Measurements from ENCODE around the gene HCAR2. TPM values are rescaled to one million over a fixed set of nuclear protein-coding genes. Genes with fewer than 3 reads are reported as not detected.

Gene HCAR2
- total and polyA plus RNA-seq, 2 donors (not counting 1 experiment from before 2014, with no cell fraction given): 0.82 TPM; not detected in 1

DNA sequence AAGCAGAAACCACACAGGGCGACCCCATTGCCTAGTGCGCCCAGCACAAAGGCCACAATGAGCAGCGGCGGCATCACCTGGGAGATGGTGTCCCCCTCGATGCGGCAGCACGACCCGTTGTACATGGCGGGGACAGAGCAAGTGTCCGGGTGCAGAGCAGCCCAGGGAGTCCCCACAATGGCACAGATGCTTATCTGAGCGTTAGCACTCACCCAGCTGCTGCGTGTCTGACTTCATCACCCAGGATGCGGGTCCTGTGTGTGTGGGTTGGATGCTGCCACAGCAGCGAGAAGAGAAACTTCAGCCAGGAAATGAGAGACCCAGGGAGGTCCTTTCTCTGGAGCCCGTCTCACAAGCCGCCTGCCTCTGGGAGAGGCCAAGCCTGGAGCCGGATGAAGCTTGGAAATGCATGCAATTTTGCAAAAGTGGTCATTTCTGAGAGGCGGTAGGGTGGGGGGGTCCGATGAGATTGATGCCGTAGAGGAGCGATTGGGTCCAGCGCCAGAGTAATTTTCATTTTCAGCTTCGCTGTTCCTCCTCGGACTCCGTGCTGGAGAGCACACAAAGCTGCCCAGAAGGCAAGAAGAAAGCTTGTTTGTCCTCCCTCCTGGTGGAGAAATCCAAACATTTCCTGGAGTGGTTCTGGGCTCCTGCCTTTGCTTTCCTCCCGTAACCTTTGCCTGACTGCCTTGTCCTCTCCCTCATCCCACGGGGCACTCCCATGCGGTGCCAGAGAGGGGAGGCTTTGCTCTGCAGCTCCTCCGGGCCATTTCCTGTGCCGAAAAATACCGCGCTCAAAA, 27.3 kb upstream of the HCAR2 start, which contains the start of gene HCAR1:
Gene HCAR1 (minus strand): TSS at position 630 of the 800 bp plus-strand sequence. CDS start 505 bp downstream, at position 125.
- Histone ChIP-seq H3K36me3 (replicated peaks in 1 of 2; ENCODE audit: control extremely low read depth in 1 of 2, control insufficient read depth in 1 of 2, extremely low read depth in 1 of 2, insufficient read depth in 2 of 2, low read length in 1 of 2) (no peaks in the 10 kb centered on the region), H3K9ac (ENCODE audit: low read length) (no peak within 1 kb of the TSS), H3K27ac (ENCODE audit: low read length in 2 of 2) (no peak within 1 kb of the TSS), H3K4me2 (replicated peaks; ENCODE audit: low read depth, low read length, poor library complexity, severe bottlenecking) (no peak within 1 kb of the TSS), H3K9me3 (ENCODE audit: control extremely low read depth in 1 of 3, control insufficient read depth in 2 of 3, insufficient read depth in 1 of 3, low read length in 2 of 3) (no peaks in the 10 kb centered on the region), H2AFZ (ENCODE audit: insufficient read depth, low read depth, low read length, poor library complexity, severe bottlenecking) (no peak within 1 kb of the TSS), H3K4me1 (ENCODE audit: control insufficient read depth in 2 of 2, insufficient read depth in 2 of 2, low read length in 2 of 2) (peaks cover 33 to 36% of the 10 kb centered on the region in 2 donors), H4K20me1 (ENCODE audit: control insufficient read depth, insufficient read depth, low read length, poor library complexity, severe bottlenecking) (no peaks in the 10 kb centered on the region), H3K27me3 (replicated peaks in 1 of 4; ENCODE audit: control extremely low read depth in 1 of 4, control insufficient read depth in 3 of 4, insufficient read depth in 4 of 4, low read length in 3 of 4) (no peaks in the 10 kb centered on the region), H3K4me3 (ENCODE audit: control extremely low read depth in 1 of 5, extremely low read depth in 1 of 5, insufficient read depth in 1 of 5, low read depth in 2 of 5, low read length in 4 of 5) (no peak within 1 kb of the TSS), H3K79me2 (ENCODE audit: control insufficient read depth, insufficient read depth, low read length) (no peaks in the 10 kb centered on the region)
- no peak within 1 kb of the TSS for H3K4me3 Mint-ChIP-seq
- no peaks in the 10 kb centered on the region for H3K27me3 Mint-ChIP-seq
- no peak for DNase-seq
- H3K9me3 Mint-ChIP-seq (ENCODE audit: insufficient read depth): no peaks in the 10 kb centered on the region
- POLR2A ChIA-PET: no interaction called here
- no peak for ATAC-seq (ENCODE audit: low read depth)
- peak within 1 kb of the TSS; percentile 50 for H3K27ac Mint-ChIP-seq
- CTCF ChIA-PET: no interaction called here
- no peak for TF ChIP-seq EZH2 (IDR thresholded peaks at IDR 0.05; ENCODE audit: borderline replicate concordance, insufficient read depth, low read depth, low read length, poor library complexity, severe bottlenecking)
- no peak for TF ChIP-seq CTCF (IDR thresholded peaks at IDR 0.05)
- intact Hi-C loops (cut with micrococcal nuclease): no loop called here
- 89% methylated on average over 25 of the region's 32 CpGs for WGBS (ENCODE audit: insufficient coverage)
- peaks cover 36% of the 10 kb centered on the region for H3K4me1 Mint-ChIP-seq

DNA sequence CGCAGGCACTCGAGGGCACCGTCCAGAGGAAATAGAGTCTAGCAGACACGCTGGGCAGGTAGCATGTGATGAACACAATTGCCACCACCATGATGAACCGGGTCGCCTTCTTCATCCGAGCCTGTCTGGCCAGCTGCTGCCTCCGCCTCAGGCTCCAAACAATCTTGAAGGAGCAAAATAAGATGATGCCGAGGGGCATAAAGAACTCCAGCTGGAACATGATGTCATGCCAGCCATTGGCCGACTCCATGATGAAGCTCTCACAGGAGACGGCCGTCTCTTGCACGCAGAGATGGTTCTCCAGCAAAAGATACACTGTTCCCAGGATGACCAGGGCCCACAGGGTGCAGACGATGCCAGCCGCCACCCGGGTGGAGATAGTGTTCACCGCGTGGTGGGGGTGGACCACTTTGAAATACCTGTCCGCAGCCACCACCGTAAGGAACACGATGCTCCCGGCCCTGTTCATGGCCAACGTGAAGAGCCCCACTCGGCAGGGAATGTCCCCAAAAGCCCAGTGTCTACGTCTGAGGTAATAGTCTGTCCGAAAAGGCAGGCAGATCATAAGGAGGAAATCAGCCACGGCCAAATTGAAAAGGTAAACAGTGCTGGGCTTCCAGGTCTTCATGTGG, 26.5 kb upstream of the HCAR2 start:
- ATAC-seq (ENCODE audit: low read depth) (no peak), DNase-seq (no peak)
- Histone ChIP-seq H3K9me3 (ENCODE audit: control extremely low read depth in 1 of 3, control insufficient read depth in 2 of 3, insufficient read depth in 1 of 3, low read length in 2 of 3) (no peaks in the 10 kb centered on the region), H3K9ac (ENCODE audit: low read length) (no peak overlapping the region), H3K79me2 (ENCODE audit: control insufficient read depth, insufficient read depth, low read length) (no peaks in the 10 kb centered on the region), H3K4me1 (ENCODE audit: control insufficient read depth in 2 of 2, insufficient read depth in 2 of 2, low read length in 2 of 2) (peaks cover 38 to 44% of the 10 kb centered on the region in 2 donors), H2AFZ (ENCODE audit: insufficient read depth, low read depth, low read length, poor library complexity, severe bottlenecking) (no peak overlapping the region), H3K4me3 (ENCODE audit: control extremely low read depth in 1 of 5, extremely low read depth in 1 of 5, insufficient read depth in 1 of 5, low read depth in 2 of 5, low read length in 4 of 5) (no peak overlapping the region), H3K36me3 (replicated peaks in 1 of 2; ENCODE audit: control extremely low read depth in 1 of 2, control insufficient read depth in 1 of 2, extremely low read depth in 1 of 2, insufficient read depth in 2 of 2, low read length in 1 of 2) (no peaks in the 10 kb centered on the region), H4K20me1 (ENCODE audit: control insufficient read depth, insufficient read depth, low read length, poor library complexity, severe bottlenecking) (no peaks in the 10 kb centered on the region), H3K4me2 (replicated peaks; ENCODE audit: low read depth, low read length, poor library complexity, severe bottlenecking) (no peak overlapping the region), H3K27me3 (replicated peaks in 1 of 4; ENCODE audit: control extremely low read depth in 1 of 4, control insufficient read depth in 3 of 4, insufficient read depth in 4 of 4, low read length in 3 of 4) (no peaks in the 10 kb centered on the region), H3K27ac (ENCODE audit: low read length in 2 of 2) (no peak overlapping the region)
- no peak overlapping the region for H3K4me3 Mint-ChIP-seq
- CTCF ChIA-PET: no interaction called here
- H3K27ac Mint-ChIP-seq: peak overlapping the region; percentile 50
- H3K4me1 Mint-ChIP-seq: peaks cover 43% of the 10 kb centered on the region
- H3K9me3 Mint-ChIP-seq (ENCODE audit: insufficient read depth): no peaks in the 10 kb centered on the region
- intact Hi-C loops (cut with micrococcal nuclease): no loop called here
- POLR2A ChIA-PET: no interaction called here
- H3K27me3 Mint-ChIP-seq: no peaks in the 10 kb centered on the region
- 96% methylated on average over 27 of the region's 27 CpGs for WGBS (ENCODE audit: insufficient coverage)
- no peak for TF ChIP-seq EZH2 (IDR thresholded peaks at IDR 0.05; ENCODE audit: borderline replicate concordance, insufficient read depth, low read depth, low read length, poor library complexity, severe bottlenecking)
- no peak for TF ChIP-seq CTCF (IDR thresholded peaks at IDR 0.05)
